Measurements from ENCODE around the gene IGF2BP2.

The IGF2BP2 gene

DNA sequence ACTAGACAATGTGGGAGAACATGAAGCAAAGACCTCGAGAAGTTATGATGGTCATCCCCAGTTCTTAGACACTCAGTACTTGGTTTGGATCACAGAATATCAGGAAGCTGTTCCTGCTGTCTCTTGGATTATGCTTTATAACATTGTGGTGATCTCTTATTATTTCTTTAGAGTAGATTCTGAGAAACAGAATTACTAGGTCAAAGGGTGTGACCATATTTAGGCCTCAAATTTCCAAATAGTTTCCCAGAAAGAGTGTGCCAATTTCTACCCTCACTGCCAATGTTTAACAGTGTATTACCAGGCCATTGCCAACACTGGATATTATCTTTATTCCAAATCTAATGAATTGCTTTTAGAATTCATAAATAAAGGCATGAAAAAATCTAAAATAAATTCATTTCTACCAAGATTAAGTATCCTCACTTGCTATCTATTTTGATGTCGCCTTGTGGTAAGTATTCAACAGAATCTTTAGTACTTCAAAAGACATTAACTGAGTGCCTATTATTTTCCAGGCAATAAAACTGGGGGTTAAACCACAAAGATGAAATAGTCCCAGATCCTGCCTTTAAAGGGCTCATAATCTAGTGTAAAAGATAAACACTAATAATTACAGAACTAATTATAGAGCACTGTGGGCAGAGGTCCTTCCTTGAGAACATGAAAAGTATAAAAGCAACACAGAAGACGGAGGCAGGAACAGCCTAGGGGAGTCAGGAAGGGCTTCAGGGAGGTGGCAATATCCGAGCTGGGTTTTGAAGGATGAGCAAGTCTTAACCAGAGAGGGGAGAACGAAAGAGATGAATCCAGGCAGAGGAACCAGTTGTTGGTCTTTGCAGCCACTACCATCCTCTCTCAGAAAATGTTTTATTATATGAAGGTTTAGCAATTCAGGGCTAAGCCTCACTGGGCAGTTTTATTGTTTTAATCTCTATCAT lies 86.8 kb downstream of the IGF2BP2 start:
- DNase-seq (ENCODE audit: low read depth in 2 of 2) = no peak

- no peak for DNase-seq (ENCODE audit: low read depth in 2 of 2)
Observed at GRCh38 chr3:185737020-185737419, 87.8 kb downstream of the IGF2BP2 start.

DNA sequence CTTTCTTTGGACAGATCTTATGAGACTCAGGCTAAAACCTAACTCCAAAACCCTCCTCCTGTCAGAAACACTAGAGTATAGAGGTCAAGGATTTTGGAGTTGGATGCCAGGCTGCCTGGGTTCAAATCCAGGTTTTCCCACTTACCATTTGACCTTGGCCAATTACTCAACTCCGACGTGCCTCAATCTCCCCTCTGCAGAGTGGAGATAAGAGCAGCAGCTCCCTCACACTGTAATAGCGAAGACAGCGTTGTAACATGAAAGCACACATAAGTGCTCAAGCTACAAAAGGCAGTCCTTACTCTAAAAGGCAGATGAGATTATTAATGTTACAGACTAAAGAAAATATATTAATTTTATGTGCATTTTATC lies 90.1 kb downstream of the IGF2BP2 start:
- no peak for DNase-seq (ENCODE audit: low read depth in 2 of 2)

DNA sequence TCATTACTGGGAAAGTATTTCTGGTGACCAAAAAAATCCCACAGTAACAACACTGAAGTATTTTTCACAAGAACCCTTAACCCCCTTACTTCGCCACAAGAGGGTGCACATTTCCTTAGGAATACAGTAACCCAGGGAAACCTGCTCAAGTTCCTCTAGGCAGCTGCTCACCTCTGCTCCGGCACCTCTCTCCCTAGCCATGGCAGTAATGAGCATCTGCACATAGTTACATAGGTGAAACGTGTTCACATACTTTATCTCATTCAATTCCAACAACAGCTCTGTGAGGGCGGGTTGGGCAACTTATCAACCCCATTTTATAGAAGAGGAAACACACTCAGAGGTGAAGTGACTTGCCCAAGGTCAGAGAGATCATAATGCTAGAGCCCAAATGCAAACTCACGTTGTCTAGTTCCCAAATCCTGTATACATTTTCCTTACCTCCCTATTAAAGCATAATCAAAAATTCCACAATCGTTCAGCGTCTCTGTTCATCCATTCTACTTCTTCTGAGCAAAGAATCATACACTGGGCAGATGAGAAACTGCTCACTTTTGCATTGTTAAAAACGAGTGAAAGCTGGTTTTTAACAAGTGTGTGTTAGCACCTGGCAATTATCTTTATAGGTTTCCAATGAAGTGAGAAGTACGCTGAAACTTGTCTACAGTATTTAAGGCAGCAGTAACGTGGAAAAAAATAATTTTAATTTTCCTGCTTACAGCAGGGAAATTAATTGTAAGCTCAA lies 90.7 kb downstream of the IGF2BP2 start:
- no peak for DNase-seq (ENCODE audit: low read depth in 2 of 2)

DNA sequence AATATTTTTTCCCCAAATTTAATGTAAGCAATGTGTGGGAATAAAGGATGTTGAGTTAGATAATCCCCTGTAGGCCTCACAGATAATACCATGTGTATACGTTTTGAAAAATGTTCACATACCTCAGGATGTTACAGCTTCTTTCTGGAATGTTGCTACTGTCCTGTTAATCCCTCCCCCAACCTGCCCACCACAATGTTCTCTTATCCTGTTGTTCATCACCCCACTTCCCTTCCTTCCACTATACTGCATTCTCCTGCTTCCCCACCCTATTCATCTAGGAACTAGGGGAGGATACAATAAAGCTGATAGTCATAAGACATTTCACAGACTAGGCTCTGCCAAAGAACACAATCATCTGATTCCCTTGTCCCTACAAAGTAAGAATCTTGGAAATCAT lies 92.1 kb downstream of the IGF2BP2 start:
- no peak for DNase-seq (ENCODE audit: low read depth in 2 of 2)

DNA sequence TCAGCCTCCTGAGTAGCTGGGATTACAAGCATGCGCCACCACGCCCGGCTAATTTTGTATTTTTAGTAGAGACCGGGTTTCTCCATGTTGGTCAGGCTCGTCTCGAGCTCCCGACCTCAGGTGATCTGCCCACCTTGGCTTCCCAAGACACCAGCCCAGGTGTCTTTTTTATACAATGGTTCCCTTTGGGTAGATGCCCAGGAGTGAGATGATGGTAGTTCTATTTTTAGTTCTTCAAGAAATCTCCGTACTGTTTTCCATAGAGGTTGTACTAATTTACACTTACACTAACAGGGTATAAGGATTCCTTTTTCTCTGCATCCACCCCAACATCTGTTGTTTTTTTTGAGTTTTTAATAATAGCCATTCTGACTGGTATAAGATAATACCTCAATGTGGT lies 94.3 kb downstream of the IGF2BP2 start:
- no peak for DNase-seq (ENCODE audit: low read depth in 2 of 2)

DNA sequence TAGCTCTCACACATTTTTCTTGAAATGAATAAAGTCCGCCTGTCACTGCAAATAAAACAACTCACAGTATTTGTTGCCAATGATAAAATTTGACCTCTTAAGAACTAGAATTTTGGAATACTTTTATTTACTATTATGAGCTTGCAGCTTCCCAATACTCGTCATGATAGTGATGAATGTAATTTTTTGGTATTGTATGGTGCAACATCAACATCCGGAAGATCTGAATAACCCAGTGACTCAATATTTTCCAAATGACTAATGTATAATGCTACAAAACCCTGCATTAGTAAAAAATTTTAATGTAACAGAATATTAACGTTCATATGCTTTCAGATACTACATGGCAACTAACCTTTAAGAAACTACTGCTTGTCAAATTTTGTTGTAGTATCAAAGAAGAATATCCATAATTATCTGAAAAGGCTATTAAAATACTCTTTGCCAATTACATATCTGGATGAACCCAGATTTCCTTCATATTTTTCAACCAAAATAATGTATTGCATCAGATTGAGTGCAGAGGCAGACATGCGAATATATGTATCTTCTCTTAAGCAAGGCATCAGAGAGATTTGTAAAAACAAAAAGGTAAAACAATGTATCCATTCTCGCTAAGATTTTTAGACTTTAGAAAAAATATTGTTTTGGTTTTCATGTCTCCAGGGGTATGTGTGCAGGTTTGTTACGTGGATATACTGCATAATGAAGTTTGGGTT lies 95.3 kb downstream of the IGF2BP2 start:
- DNase-seq (ENCODE audit: low read depth in 2 of 2) = no peak

DNA sequence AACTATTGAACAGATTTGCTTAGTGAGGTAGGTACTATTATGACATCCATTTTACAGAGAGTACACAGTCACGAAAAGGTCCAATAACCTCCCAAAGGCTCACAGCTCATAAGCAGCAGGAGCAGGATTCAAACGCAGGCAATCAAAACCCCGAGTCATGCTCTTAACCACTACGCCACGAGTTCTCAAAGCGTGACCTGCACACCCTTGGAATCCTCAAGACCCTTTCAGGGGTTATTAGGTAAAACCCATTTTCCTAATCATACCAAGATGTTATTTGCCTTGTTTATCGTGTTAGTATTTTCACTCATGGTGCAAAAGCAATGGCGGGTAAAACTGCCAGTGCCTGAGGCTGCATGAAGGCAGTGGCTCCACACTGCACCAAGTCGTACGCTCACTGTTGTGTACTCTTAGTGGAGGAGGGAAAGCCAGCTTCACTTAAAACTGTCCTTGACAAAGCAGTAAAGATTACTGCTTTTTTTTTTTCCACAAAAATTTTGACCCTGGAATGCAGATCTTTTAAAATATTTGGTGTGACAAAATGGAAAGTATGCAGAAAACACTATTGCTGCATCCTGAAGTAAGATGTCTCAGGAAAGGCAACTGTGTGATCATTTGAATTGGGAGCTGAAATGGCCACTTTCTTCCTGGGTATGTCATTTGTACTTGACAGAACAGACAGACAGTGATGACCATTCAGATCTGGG lies 96.1 kb downstream of the IGF2BP2 start:
- DNase-seq (ENCODE audit: low read depth in 2 of 2) = no peak

DNA sequence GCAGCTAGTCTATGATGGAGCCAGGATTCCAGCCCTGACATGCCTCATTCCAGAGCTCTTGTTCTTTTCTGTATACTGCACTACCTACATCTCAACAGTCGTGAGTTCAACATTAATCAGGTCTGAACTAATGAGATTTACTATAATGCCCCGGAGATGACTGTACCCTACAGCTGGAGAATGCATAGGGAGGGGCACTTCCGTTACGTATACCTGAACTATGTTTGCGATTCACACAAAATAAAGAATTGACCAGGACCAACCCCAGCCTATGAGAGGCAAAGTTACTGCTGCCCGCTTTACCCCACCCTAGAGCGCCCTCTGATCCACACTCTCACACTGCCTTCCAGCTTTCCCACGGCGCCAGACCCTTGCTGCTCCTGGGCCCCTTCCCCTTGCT lies 97.0 kb downstream of the IGF2BP2 start:
- no peak for DNase-seq (ENCODE audit: low read depth in 2 of 2)

DNA sequence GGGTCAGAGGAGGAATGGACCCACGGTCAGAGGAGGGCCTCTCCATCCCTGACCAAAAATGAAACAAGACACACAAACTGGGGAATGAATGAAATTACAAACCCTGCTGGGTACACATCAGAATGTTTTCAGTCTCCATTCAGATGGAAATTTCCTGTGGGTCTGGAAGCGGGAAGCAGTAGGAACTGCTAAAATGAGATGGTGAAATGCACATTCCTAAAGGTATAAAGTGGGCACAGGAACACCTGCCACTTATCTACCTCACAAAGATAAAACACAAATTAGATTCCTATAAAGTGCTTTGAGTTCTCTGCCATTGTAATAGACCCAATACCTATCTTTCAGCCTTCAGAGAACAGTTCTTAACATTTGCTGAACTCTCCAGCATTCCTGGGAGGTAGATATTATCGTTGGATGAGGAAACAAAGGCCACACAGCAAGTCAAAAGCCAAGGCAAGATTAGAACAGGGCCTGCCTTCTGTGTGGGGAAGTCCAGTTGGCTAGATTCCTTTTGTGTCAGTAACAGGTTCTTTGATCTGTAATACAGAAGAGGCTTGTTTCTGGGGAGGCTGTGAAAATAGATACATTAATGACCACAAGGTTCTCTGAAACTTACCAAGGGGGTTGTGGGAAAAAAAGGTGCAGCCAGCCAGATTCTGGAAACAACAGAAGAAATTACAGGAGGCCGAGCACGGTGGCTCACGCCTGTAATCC lies 98.4 kb downstream of the IGF2BP2 start:
- DNase-seq (ENCODE audit: low read depth in 2 of 2) = no peak

DNA sequence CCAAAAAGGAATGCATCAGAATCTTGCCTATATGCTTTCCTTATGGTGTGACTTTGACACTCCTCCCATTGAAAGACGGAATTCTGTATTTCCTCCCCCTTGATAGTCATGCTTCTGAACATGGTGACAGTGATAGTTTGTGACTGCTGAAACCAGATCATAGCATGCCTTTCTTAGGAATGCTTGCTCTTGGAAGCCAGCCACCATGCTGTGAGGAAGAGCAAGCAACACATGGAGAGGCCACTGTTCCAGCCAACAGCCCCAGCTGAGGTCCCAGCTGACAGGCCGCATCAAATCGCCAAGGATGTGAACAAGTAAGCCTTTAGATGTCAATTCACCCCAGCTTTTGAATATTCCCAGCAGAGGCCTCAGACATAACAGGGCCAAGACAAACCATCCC lies 100.1 kb downstream of the IGF2BP2 start:
- no peak for DNase-seq (ENCODE audit: low read depth in 2 of 2)

DNA sequence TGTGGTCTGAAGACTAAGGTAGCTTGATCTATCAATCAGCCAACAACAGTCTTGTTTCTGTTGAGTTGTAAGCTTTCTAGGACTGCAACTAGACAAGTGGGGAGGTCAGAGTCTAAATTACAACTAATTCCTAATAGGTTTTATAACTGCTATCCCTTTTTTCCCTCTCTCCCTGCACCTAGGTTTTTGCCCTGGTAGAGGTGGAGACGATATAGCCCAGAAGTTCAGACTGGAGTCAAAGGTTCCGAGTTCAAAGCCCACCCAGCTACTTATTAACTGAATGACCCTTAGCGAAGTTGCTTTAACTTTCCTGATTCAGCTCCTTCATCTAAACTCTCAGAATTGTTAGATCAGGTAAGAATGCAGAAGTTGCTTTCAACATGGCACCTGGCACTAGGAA lies 100.6 kb downstream of the IGF2BP2 start:
- no peak for DNase-seq (ENCODE audit: low read depth in 2 of 2)

GRCh38 chr3:185722881-185723280 lies 102.0 kb downstream of the IGF2BP2 start:
- DNase-seq (ENCODE audit: low read depth in 2 of 2) = no peak

GRCh38 chr3:185721970-185722369 lies 102.9 kb downstream of the IGF2BP2 start:
- DNase-seq (ENCODE audit: low read depth in 2 of 2) = no peak

DNA sequence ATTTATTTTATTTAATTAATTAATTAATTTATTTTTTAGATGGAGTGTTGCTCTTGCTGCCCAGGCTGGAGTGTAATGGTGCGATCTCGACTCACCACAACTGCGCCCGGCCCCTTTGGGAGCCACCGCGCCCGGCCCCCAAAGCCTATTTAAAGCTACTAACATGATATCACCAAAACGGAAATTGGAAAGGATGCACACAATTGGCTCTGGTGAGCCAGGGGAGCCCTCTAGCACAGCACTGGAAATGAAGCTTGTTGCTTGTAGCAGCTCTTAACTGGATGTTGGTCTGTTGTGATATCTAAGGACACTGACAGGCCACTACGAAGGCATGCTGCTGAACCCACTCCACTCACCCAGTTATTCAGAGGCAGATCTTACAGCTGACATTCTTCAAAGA lies 104.5 kb downstream of the IGF2BP2 start:
- no peak for DNase-seq (ENCODE audit: low read depth in 2 of 2)

DNA sequence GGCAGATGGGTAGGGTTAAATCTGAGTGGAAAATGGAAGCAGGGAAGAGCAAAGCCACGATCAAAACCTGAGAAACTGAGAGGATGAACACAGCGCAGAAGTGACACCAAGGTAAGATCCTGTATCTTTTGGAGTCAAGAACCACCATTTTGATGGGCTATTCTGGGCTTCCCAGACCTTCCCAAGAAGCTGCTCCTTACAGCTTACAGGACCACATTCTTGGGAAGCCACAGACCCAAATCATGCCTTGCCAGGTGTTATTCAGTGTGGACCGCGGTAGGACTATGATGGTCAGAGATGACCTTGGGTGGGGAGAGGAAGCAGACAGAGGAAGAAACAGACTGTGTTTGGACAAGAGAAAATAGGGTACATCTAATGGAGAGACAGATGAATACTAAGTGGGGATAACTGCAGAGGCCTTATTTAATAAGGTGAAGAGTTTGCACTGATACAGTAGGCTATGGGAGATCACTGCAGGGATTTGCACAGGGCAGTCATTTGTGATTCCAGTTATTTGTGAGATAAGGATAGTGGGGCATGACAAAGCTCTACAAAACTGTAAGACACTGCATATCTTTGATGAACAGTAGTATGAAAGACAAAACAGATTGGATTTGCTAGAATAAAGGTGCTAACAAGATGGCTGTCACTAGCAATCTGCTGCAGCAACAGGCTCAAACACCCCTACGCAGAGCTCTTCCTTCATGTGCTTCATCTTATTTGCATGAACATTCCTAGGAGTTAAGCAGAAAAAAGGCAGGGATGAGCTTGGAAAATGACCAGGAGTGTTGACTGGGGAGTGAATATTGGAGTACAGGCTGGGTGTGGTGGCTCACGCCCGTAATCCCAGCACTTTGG lies 105.9 kb downstream of the IGF2BP2 start:
- DNase-seq (ENCODE audit: low read depth in 2 of 2) = no peak

DNA sequence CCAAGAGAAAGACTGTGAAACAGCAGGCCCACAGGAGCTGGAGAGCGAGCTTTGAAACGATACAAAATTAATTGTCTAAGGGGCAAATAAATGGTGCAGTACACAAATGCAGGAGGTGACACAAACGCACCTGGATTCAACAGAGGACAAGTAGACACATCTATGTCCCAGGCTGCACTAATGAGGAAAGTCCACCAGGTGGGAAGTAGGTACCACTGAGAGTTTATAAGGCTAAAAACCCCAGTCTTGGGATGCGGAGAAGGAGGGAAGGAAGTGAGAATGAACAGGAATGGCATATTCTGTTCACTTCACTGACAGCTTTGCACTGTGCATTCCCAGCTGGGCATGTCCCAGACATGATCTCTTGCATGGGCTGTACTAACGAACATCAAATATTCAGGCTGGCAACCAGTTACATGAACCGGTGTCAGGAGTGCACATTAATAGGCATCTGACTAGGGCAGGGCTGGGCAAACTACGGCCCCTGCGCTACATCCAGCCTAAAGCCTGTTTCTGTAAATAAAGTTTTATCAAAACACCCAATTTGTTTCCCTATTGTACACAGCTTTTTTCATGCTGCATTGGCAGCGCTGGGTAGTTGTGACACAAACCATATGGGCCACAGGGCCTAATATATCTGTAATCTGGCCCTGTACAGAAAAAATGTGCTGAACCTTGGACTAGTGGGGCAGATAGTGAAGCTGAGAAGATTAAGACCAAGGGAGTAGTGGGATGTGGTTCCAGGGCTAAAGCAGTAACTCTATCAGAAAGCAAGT lies 107.0 kb downstream of the IGF2BP2 start:
- DNase-seq (ENCODE audit: low read depth in 2 of 2) = no peak

DNA sequence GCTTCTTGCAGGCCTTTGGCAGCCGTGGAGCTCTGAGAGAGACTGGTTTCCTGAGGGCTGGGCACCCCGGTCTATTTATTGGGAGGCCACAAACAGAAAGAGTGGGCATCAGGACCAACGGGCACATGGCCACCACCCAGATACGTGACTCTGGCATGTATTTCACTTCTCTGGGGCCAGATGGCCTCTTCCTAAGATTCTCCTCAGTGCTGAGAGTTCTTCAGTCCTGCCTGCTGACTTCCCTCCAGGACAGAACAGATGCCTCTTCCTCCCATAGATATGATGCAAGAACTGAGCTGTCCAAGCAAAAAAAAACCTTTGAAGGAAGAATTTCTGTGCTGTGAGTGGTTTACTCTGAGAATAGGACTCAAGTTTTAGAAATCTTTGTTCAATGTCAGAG lies 107.7 kb downstream of the IGF2BP2 start:
- no peak for DNase-seq (ENCODE audit: low read depth in 2 of 2)

- DNase-seq (ENCODE audit: low read depth in 2 of 2) = no peak
Observed at GRCh38 chr3:185716436-185717108, 108.3 kb downstream of the IGF2BP2 start.
